Small intestine (tissue), 7 donors: ENCODE results near the gene AMDHD1. TPM values are rescaled to one million over a fixed set of nuclear protein-coding genes. Genes with fewer than 3 reads are reported as not detected.

ENCODE experiments used
- DNase-seq, 2 donors: peaks; one replicate each; pipeline versions ENCODE4 v3.0.0 to v3.0.0-alpha.2; 2013
- FAIRE-seq: peaks from 2 replicates; lab custom pipeline; 2012; peaks lifted over from hg19 to GRCh38; lab: Jason Lieb, UNC
- H3K27ac ChIP-seq, 3 donors: one replicate each; pipeline ENCODE4 v1.5.1; 2013; ENCODE audit warnings: low read length in 2 of 3, mild to moderate bottlenecking in 2 of 3, control low read depth in 1 of 3, inconsistent platforms in 1 of 3, low read depth in 1 of 3, moderate library complexity in 1 of 3
- H3K27me3 ChIP-seq, 3 donors: one replicate each; pipeline ENCODE4 v1.6.1; 2013; ENCODE audit warnings: low read length in 3 of 3, inconsistent platforms in 1 of 3; ENCODE audit not compliant: control insufficient read depth in 3 of 3, insufficient read depth in 3 of 3
- H3K36me3 ChIP-seq, 3 donors: one replicate each; pipeline ENCODE4 v1.6.1; 2013; ENCODE audit warnings: low read length in 3 of 3, inconsistent platforms in 1 of 3, low read depth in 1 of 3, mild to moderate bottlenecking in 1 of 3, moderate library complexity in 1 of 3; ENCODE audit not compliant: control insufficient read depth in 3 of 3, insufficient read depth in 2 of 3
- H3K4me1 ChIP-seq, 3 donors: one replicate each; pipeline ENCODE4 v1.6.1; 2013; ENCODE audit warnings: low read length in 2 of 3, inconsistent platforms in 1 of 3, low read depth in 1 of 3, mild to moderate bottlenecking in 1 of 3, moderate library complexity in 1 of 3; ENCODE audit not compliant: control insufficient read depth in 3 of 3, insufficient read depth in 2 of 3
- H3K4me3 ChIP-seq, 3 donors: one replicate each; pipeline ENCODE4 v1.5.1; 2013; ENCODE audit warnings: low read length in 3 of 3, control low read depth in 1 of 3, inconsistent platforms in 1 of 3, low read depth in 1 of 3, mild to moderate bottlenecking in 1 of 3, moderate library complexity in 1 of 3
- H3K9me3 ChIP-seq, 2 donors: one replicate each; pipeline ENCODE4 v1.6.1; 2013; ENCODE audit warnings: low read depth in 1 of 2, low read length in 1 of 2; ENCODE audit not compliant: control insufficient read depth in 2 of 2, insufficient read depth in 1 of 2
- WGBS, 3 donors: extraction: QIAGEN DNeasy Blood & Tissue Kit; methylation state at CpG; one replicate each; pipeline ENCODE4 v1.1.7; 2013; 5-methylcytosine and 5-hydroxymethylcytosine counted together
- polyA plus RNA-seq, 4 donors: library from polyadenylated mRNA; stranded (reverse) in 3 of 4; unstranded in 1 of 4; fragments of 200-250 nt in 3 of 4; fragments of 120-200 nt in 1 of 4; gene quantifications; one replicate each; pipeline versions ENCODE4 v1.2.1 to v1.2.3, GENCODE V29; 2013
- donor health status: healthy with polysubstance abuse.
- donor health status: control.
- donor health status: control.
- donor health status: Bipolar disorder and iron deficiency.
- donor health status: healthy.

AMDHD1 gene
- polyA plus RNA-seq, 4 donors: 0.61 to 10.9 (median 0.85) TPM

- H3K27ac ChIP-seq: no peak overlapping the region
- H3K4me1 ChIP-seq: peaks cover 3 to 10% (median 4%) of the 10 kb centered on the region in 3 donors
- H3K4me3 ChIP-seq: no peak overlapping the region
- H3K36me3 ChIP-seq: peaks cover 0 to 14% (median 0%) of the 10 kb centered on the region in 3 donors
- FAIRE-seq (no peak), DNase-seq (no peak)
- peaks cover 0 to 6% of the 10 kb centered on the region in 2 donors for H3K9me3 ChIP-seq
- peaks cover 0 to 2% (median 0%) of the 10 kb centered on the region in 3 donors for H3K27me3 ChIP-seq
- 94 to 96% (median 94%) methylated on average over 7 of the region's 7 CpGs for WGBS, 3 donors
Measured at GRCh38 chr12:95993907-95994306, 50.8 kb downstream of the AMDHD1 start.

- WGBS, 3 donors: 85 to 87% (median 87%) methylated on average over 5 of the region's 5 CpGs
- H3K9me3 ChIP-seq: peaks cover 0 to 6% of the 10 kb centered on the region in 2 donors
- FAIRE-seq: no peak
- peaks cover 3 to 10% (median 4%) of the 10 kb centered on the region in 3 donors for H3K4me1 ChIP-seq
- DNase-seq: no peak
- H3K36me3 ChIP-seq: peaks cover 0 to 14% (median 0%) of the 10 kb centered on the region in 3 donors
- H3K4me3 ChIP-seq: no peak overlapping the region
- no peaks in the 10 kb centered on the region for H3K27me3 ChIP-seq
- H3K27ac ChIP-seq: no peak overlapping the region
Measured at GRCh38 chr12:95994476-95994875, 51.3 kb downstream of the AMDHD1 start.

- Histone ChIP-seq H3K4me3 (no peak overlapping the region), H3K9me3 (peaks cover 0 to under 1% of the 10 kb centered on the region in 2 donors), H3K36me3 (peaks cover 0 to 20% (median 0%) of the 10 kb centered on the region in 3 donors), H3K4me1 (peaks cover 3 to 10% (median 4%) of the 10 kb centered on the region in 3 donors), H3K27ac (peak overlapping the region in 1 of 3 donors; percentile 71), H3K27me3 (no peaks in the 10 kb centered on the region)
- DNase-seq (no peak), FAIRE-seq (no peak)
- 92 to 94% (median 93%) methylated on average over 29 of the region's 29 CpGs for WGBS, 3 donors
Measured at GRCh38 chr12:95995238-95996031, 52.3 kb downstream of the AMDHD1 start.

- peak within 1 kb of the TSS in 2 of 3 donors; percentile 53 to 71 for H3K27ac ChIP-seq
- FAIRE-seq: no peak
Measured at GRCh38 chr12:95996034-95996658, 53.0 kb downstream of the AMDHD1 start, which contains the start of gene HAL. Gene HAL, minus strand, starts transcription at chr12:95996344. Its CDS starts 434 bp downstream, at chr12:95995910.

GRCh38 chr12:95997276-95997675 lies 54.1 kb downstream of the AMDHD1 start:
- DNase-seq (no peak), FAIRE-seq (no peak)
- Histone ChIP-seq H3K27ac (no peak overlapping the region), H3K9me3 (no peaks in the 10 kb centered on the region), H3K4me1 (peaks cover 3 to 10% (median 4%) of the 10 kb centered on the region in 3 donors), H3K36me3 (peaks cover 2 to 29% (median 3%) of the 10 kb centered on the region in 3 donors), H3K27me3 (no peaks in the 10 kb centered on the region), H3K4me3 (no peak overlapping the region)
- WGBS, 3 donors: 74 to 91% (median 80%) methylated on average over 3 of the region's 3 CpGs

More at GRCh38 chr12:95996034-95996658, 53.0 kb downstream of the AMDHD1 start, which contains the start of gene HAL:
- no peak within 1 kb of the TSS for H3K4me3 ChIP-seq
- peak; percentile 82 to 85 for DNase-seq
- no peaks in the 10 kb centered on the region for H3K27me3 ChIP-seq
- no peaks in the 10 kb centered on the region for H3K9me3 ChIP-seq
- peaks cover 1 to 23% (median 2%) of the 10 kb centered on the region in 3 donors for H3K36me3 ChIP-seq
- WGBS, 3 donors: 32 to 61% (median 44%) methylated on average over 7 of the region's 7 CpGs
- H3K4me1 ChIP-seq: peaks cover 3 to 10% (median 4%) of the 10 kb centered on the region in 3 donors

GRCh38 chr12:95997911-95998510 lies 54.9 kb downstream of the AMDHD1 start:
- no peak for DNase-seq
- H3K4me3 ChIP-seq: no peak overlapping the region
- H3K4me1 ChIP-seq: peaks cover 3 to 10% (median 4%) of the 10 kb centered on the region in 3 donors
- H3K27ac ChIP-seq: no peak overlapping the region
- FAIRE-seq: no peak
- H3K9me3 ChIP-seq: no peaks in the 10 kb centered on the region
- 73 to 77% (median 76%) methylated on average over 5 of the region's 5 CpGs for WGBS, 3 donors
- no peaks in the 10 kb centered on the region for H3K27me3 ChIP-seq
- peaks cover 3 to 31% (median 5%) of the 10 kb centered on the region in 3 donors for H3K36me3 ChIP-seq

GRCh38 chr12:95998611-95999286 lies 55.6 kb downstream of the AMDHD1 start:
- Histone ChIP-seq H3K27me3 (no peaks in the 10 kb centered on the region), H3K9me3 (no peaks in the 10 kb centered on the region), H3K36me3 (peaks cover 3 to 31% (median 5%) of the 10 kb centered on the region in 3 donors), H3K4me3 (no peak overlapping the region), H3K4me1 (peaks cover 3 to 10% (median 4%) of the 10 kb centered on the region in 3 donors), H3K27ac (no peak overlapping the region)
- no peak for FAIRE-seq
- 19 to 31% (median 25%) methylated on average over 7 of the region's 7 CpGs for WGBS, 3 donors
- peak; percentile 76 to 80 for DNase-seq
